ENCODE measurements around the gene HAND2.

GRCh38 chr4:173522160-173522950, 7.7 kb downstream of the HAND2 start:
- TF ChIP-seq CTCF (IDR thresholded peaks at IDR 0.05) (no peak), POLR2A (IDR thresholded peaks at IDR 0.05) (peak in 1 of 2 donors; percentile 13)

Measured in adrenal gland (tissue), 5 donors.